K562 (cell line): ENCODE data around the gene PPFIA3. TPM values are rescaled to one million over a fixed set of nuclear protein-coding genes. Genes with fewer than 3 reads are reported as not detected.

Experiments
- CBFA2T3 ChIP-seq: fragments of 450-650 bp; IDR thresholded peaks from 2 replicates; pipeline ENCODE4 v1.6.1; 2017
- DNMT1 ChIP-seq: fragments of 450-650 bp; IDR thresholded peaks from 2 replicates; pipeline ENCODE4 v1.6.1; 2016; ENCODE audit warnings: antibody characterized with exemption, mild to moderate bottlenecking
- GABPA ChIP-seq: fragments of 200-800 bp; sonication (Bioruptor generic); conservative IDR thresholded peaks from 2 replicates; pipeline ENCODE4 v1.6.1; 2016; ENCODE audit warnings: low read depth, missing genetic modification characterization, missing compliant biosample characterization
- MAFG ChIP-seq: fragments of 450-650 bp; conservative IDR thresholded peaks from 2 replicates; pipeline ENCODE4 v1.6.1; 2016; ENCODE audit warnings: missing genetic modification characterization, missing compliant biosample characterization
- MLLT1 ChIP-seq, 2 experiments: fragments of 450-650 bp; IDR thresholded peaks; 2 replicates each; pipeline ENCODE4 v1.6.1; 2016
- NFYB ChIP-seq: IDR thresholded peaks from 2 replicates; pipeline ENCODE4 v1.6.1; 2011; ENCODE audit warnings: mild to moderate bottlenecking, moderate library complexity; ENCODE audit not compliant: insufficient read length; ENCODE audit errors: extremely low read depth
- RB1 ChIP-seq: fragments of 450-650 bp; IDR thresholded peaks from 2 replicates; pipeline ENCODE4 v1.6.1; 2017; ENCODE audit warnings: low read depth, mild to moderate bottlenecking
- TEAD2 ChIP-seq: fragments of 450-650 bp; IDR thresholded peaks from 2 replicates; pipeline ENCODE4 v1.6.1; 2016; ENCODE audit warnings: missing genetic modification characterization, control low read depth, missing compliant biosample characterization
- ZEB2 ChIP-seq: fragments of 450-650 bp; IDR thresholded peaks from 2 replicates; pipeline ENCODE4 v1.6.1; 2016
- ZNF134 ChIP-seq: fragments of 250-450 bp; sonication (Bioruptor Pico); conservative IDR thresholded peaks from 2 replicates; pipeline ENCODE4 v1.4.0; 2020
- ZNF217 ChIP-seq: sonication (generic); formaldehyde crosslinking; IDR thresholded peaks from 2 replicates; pipeline ENCODE4 v1.8.0; 2022; ENCODE audit warnings: mild to moderate bottlenecking, missing genetic modification reagents
- ZNF277 ChIP-seq: fragments of 250-450 bp; sonication (Bioruptor Pico); IDR thresholded peaks from 2 replicates; pipeline ENCODE4 v1.8.0; 2022; ENCODE audit warnings: inconsistent platforms, mild to moderate bottlenecking, moderate library complexity, borderline replicate concordance
- ZNF398 ChIP-seq: fragments of 250-450 bp; sonication (Bioruptor Pico); IDR thresholded peaks from 2 replicates; pipeline ENCODE4 v1.8.0; 2021; ENCODE audit warnings: moderate library complexity, mild to moderate bottlenecking, inconsistent platforms
- ZNF512 ChIP-seq: IDR thresholded peaks from 2 replicates; pipeline ENCODE4 v1.6.1; 2016; ENCODE audit warnings: missing genetic modification characterization, missing compliant biosample characterization
- ZNF696 ChIP-seq: fragments of 250-450 bp; sonication (Bioruptor Pico); conservative IDR thresholded peaks from 2 replicates; pipeline ENCODE4 v1.4.0; 2020; ENCODE audit warnings: mild to moderate bottlenecking, moderate library complexity
- polyA plus RNA-seq, 8 experiments: library from polyadenylated mRNA; depleted of rRNA in 4 of 8; stranded (reverse) in 5 of 8; unstranded in 3 of 8; fragments of >200 nt; fragmentation: Nextera tagmentation in 2 of 8; fragmentation: Illumina TruSeq in 1 of 8; extraction: Ambion mirVana in 2 of 8; extraction: Trizol in 1 of 8; gene quantifications; 2 replicates each; pipeline versions ENCODE4 v1.2.1 to v1.2.3, GENCODE V29; 2011 to 2014; ENCODE audit warnings: inconsistent platforms in 1 of 8, missing spikeins in 1 of 8
- total RNA-seq, 7 experiments: library from RNA; depleted of rRNA in 6 of 7; stranded (reverse); fragments of >200 nt in 6 of 7; fragmentation: Illumina TruSeq in 2 of 7; extraction: Trizol in 2 of 7; gene quantifications; 2 replicates each; pipeline versions ENCODE4 v1.2.1 to v1.2.3, GENCODE V29; 2011 to 2021; ENCODE audit warnings: low replicate concordance in 1 of 7

The PPFIA3 gene
- total and polyA plus RNA-seq, 9 of the 15 experiments (the other 6 are each of a cell fraction or from before 2014, with no cell fraction given): 0.10 to 53.0 (median 17.6) TPM

DNA sequence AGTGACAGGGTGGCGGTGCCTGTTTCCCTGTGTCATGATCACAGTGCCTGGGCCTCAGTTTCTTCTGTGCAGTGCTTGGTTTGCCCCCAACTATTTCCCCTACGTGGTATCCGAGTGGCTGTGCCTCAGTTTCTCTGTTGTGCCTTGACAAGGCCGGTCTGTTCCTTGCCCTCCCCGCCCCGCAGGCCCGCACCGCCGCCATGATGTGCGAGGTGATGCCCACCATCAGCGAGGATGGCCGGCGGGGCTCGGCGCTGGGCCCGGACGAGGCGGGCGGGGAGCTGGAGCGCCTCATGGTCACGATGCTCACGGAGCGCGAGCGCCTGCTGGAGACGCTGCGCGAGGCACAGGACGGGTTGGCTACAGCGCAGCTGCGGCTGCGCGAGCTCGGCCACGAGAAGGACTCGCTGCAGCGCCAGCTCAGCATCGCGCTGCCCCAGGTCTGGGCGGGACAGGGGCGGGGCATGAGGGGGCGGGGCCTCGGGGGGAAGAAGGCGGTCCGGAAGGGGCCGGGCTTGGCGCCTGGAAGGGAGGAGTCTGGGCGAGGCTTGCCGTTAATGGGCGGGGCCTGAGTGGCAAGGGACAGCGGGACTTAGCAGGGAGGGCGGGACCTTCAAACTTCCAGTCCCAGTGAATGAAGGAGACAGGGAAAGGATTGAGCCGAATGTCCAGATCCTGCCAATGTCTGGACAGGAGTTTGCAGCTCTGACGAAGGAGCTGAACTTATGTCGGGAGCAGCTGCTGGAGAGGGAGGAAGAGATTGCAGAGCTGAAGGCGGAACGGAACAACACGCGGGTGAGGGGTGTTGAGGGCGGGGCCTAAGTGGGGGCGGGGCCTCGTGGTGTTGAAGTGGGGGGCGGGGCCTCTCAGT is 8.6 kb downstream of the PPFIA3 start (continued):
- TF ChIP-seq MLLT1 (IDR thresholded peaks at IDR 0.05): no peak
- TF ChIP-seq CBFA2T3: no peak; the same call in 1 of the 2 replicates
- no peak for TF ChIP-seq ZNF696 (CRISPR knock-in tag)
- TF ChIP-seq NFYB: no peak
- no peak for TF ChIP-seq ZEB2
- TF ChIP-seq RB1: peak; percentile 80
- no peak for TF ChIP-seq ZNF217 (CRISPR knock-in tag)
- TF ChIP-seq ZNF134: no peak
- peak; percentile 63 for TF ChIP-seq GABPA (tag)
- no peak for TF ChIP-seq ZNF277
- TF ChIP-seq DNMT1: no peak
- no peak for TF ChIP-seq MAFG
- no peak for TF ChIP-seq TEAD2 (tag)
- no peak for TF ChIP-seq ZNF512 (tag)
- TF ChIP-seq ZNF398 (CRISPR knock-in tag): no peak
